C4-2B (cell line): ENCODE results near the gene ARHGEF2.

Experiments used
- CTCF ChIP-seq: fragments of 450-650 bp; conservative IDR thresholded peaks from 2 replicates; pipeline ENCODE4 v1.5.1; 2017; ENCODE audit warnings: mild to moderate bottlenecking
- ZFX ChIP-seq: fragments of 450-650 bp; IDR thresholded peaks from 2 replicates; pipeline ENCODE4 v1.6.1; 2017

DNA sequence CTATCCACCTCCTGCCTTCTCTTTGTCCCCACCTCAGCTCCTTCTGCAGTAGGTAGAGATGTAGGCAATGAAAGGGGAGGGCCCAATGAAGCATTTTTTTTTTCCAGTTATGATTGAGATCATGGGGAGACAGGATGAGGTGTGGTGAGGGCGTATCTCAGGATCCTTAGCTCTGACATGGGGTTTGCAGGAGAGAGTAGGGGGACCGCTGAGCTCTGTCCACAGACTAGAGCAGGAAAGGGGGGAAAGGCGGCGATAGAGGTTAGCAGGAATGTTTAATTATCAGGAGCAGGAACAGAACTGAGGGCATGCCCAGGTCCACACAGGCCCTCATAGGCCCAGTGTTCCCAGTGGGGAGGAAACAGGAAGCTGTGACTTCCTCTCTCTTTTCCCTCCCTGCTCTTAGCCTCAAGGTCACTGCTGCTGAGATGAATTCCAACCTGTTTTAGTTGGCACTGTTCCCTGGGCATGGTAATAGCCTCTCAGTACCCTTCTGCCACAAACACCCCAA lies 37.8 kb downstream of the ARHGEF2 start:
- TF ChIP-seq CTCF (no peak), ZFX (peak; percentile 26; the same call in 1 of the 2 replicates)
